HepG2 (cell line): ENCODE measurements around the gene NR1H2. TPM values are rescaled to one million over a fixed set of nuclear protein-coding genes. Genes with fewer than 3 reads are reported as not detected.

Experiments used
- CEBPB ChIP-seq: IDR thresholded peaks from 2 replicates; pipeline ENCODE4 v1.6.1; 2011; ENCODE audit warnings: low read depth, low read length, improper control_type of control experiment, borderline replicate concordance
- DRAP1 ChIP-seq: IDR thresholded peaks from 2 replicates; pipeline ENCODE4 v1.6.1; 2016; ENCODE audit warnings: missing genetic modification reagents, missing compliant biosample characterization
- FOXC1 ChIP-seq: sonication (generic); formaldehyde crosslinking; IDR thresholded peaks from 2 replicates; pipeline ENCODE4 v1.8.0; 2022; ENCODE audit warnings: mild to moderate bottlenecking, missing genetic modification reagents, borderline replicate concordance
- GABPA ChIP-seq, 2 experiments: IDR thresholded peaks; 2 replicates each; pipeline ENCODE4 v1.6.1; 2011 to 2016; ENCODE audit warnings: low read depth in 2 of 2, low read length in 1 of 2, missing biosample characterization in 1 of 2, missing genetic modification characterization in 1 of 2
- KAT8 ChIP-seq: IDR thresholded peaks from 2 replicates; pipeline ENCODE4 v1.6.1; 2016; ENCODE audit warnings: missing genetic modification reagents, missing compliant biosample characterization
- KDM5B ChIP-seq: sonication (generic); formaldehyde crosslinking; IDR thresholded peaks from 2 replicates; pipeline ENCODE4 v1.4.0; 2020; ENCODE audit warnings: missing genetic modification reagents, mild to moderate bottlenecking, borderline replicate concordance
- MEIS2 ChIP-seq: sonication (generic); formaldehyde crosslinking; IDR thresholded peaks from 2 replicates; pipeline ENCODE4 v1.9.0; 2021; ENCODE audit warnings: mild to moderate bottlenecking, missing genetic modification reagents
- MYNN ChIP-seq: sonication (generic); formaldehyde crosslinking; IDR thresholded peaks from 2 replicates; pipeline ENCODE4 v1.4.0; 2020; ENCODE audit warnings: mild to moderate bottlenecking, low read depth, missing genetic modification reagents
- PRMT3 ChIP-seq: sonication (generic); formaldehyde crosslinking; IDR thresholded peaks from 2 replicates; pipeline ENCODE4 v1.8.1; 2022; ENCODE audit warnings: low read depth, mild to moderate bottlenecking, moderate library complexity, missing genetic modification reagents, borderline replicate concordance
- RBM39 ChIP-seq: fragments of 200-400 bp; formaldehyde crosslinking; IDR thresholded peaks from one replicate; pipeline ENCODE4 v1.6.1; 2018; ENCODE audit warnings: antibody characterized with exemption, mild to moderate bottlenecking, low read depth, low read length; ENCODE audit not compliant: poor library complexity, severe bottlenecking
- RFXANK ChIP-seq: IDR thresholded peaks from 2 replicates; pipeline ENCODE4 v1.6.1; 2016
- SIX4 ChIP-seq: sonication (generic); formaldehyde crosslinking; IDR thresholded peaks from 2 replicates; pipeline ENCODE4 v1.4.0; 2020; ENCODE audit warnings: missing genetic modification reagents
- SKIL ChIP-seq: sonication (generic); formaldehyde crosslinking; IDR thresholded peaks from 2 replicates; pipeline ENCODE4 v1.8.0; 2022; ENCODE audit warnings: missing genetic modification reagents, mild to moderate bottlenecking, moderate library complexity, borderline replicate concordance
- SSRP1 ChIP-seq: IDR thresholded peaks from 2 replicates; pipeline ENCODE4 v1.6.1; 2016; ENCODE audit warnings: control low read depth
- ZBTB14 ChIP-seq: sonication (generic); formaldehyde crosslinking; IDR thresholded peaks from 2 replicates; pipeline ENCODE4 v1.4.0; 2020; ENCODE audit warnings: missing genetic modification reagents
- ZNF235 ChIP-seq: sonication (generic); formaldehyde crosslinking; IDR thresholded peaks from 2 replicates; pipeline ENCODE4 v1.8.1; 2023; ENCODE audit warnings: mild to moderate bottlenecking, missing genetic modification reagents, borderline replicate concordance
- ZNF275 ChIP-seq: sonication (generic); formaldehyde crosslinking; IDR thresholded peaks from 2 replicates; pipeline ENCODE4 v1.8.0; 2022; ENCODE audit warnings: missing genetic modification reagents, mild to moderate bottlenecking, inconsistent platforms, borderline replicate concordance
- ZNF331 ChIP-seq: sonication (generic); formaldehyde crosslinking; IDR thresholded peaks from 2 replicates; pipeline ENCODE4 v1.4.0; 2020; ENCODE audit warnings: missing genetic modification reagents
- ZNF44 ChIP-seq: sonication (generic); formaldehyde crosslinking; IDR thresholded peaks from 2 replicates; pipeline ENCODE4 v1.5.1; 2020; ENCODE audit warnings: mild to moderate bottlenecking, missing genetic modification reagents
- ZNF639 ChIP-seq: conservative IDR thresholded peaks from 2 replicates; pipeline ENCODE4 v1.6.1; 2018; ENCODE audit warnings: missing genetic modification reagents
- ZNF776 ChIP-seq: sonication (generic); formaldehyde crosslinking; IDR thresholded peaks from 2 replicates; pipeline ENCODE4 v1.4.0; 2020; ENCODE audit warnings: mild to moderate bottlenecking, missing genetic modification reagents
- ZNF790 ChIP-seq: sonication (generic); formaldehyde crosslinking; IDR thresholded peaks from 2 replicates; pipeline ENCODE4 v1.8.0; 2022; ENCODE audit warnings: missing genetic modification reagents, mild to moderate bottlenecking, borderline replicate concordance
- polyA plus RNA-seq, 8 experiments: library from polyadenylated mRNA; depleted of rRNA in 3 of 8; stranded (reverse) in 7 of 8; unstranded in 1 of 8; fragments of >200 nt; fragmentation: Illumina TruSeq in 4 of 8; extraction: Trizol in 4 of 8; gene quantifications; 2 replicates each; pipeline versions ENCODE4 v1.2.1 to v1.2.3, GENCODE V29; 2011 to 2016; ENCODE audit warnings: low read depth in 4 of 8, missing spikeins in 1 of 8, mixed read lengths in 1 of 8; ENCODE audit not compliant: insufficient read depth in 1 of 8
- total RNA-seq, 5 experiments: library from RNA; depleted of rRNA; stranded (reverse); fragments of >200 nt; fragmentation: Illumina TruSeq; extraction: Trizol; gene quantifications; 2 replicates each; pipeline ENCODE4 v1.2.3, GENCODE V29; 2016; ENCODE audit warnings: low read depth in 1 of 5

Gene NR1H2
- total and polyA plus RNA-seq, 2 of the 13 experiments (the other 11 are each of a cell fraction or from before 2014, with no cell fraction given): 10.3 to 13.5 TPM

- TF ChIP-seq SIX4: peak; percentile 71; the same call in 1 of the 2 replicates
- TF ChIP-seq ZNF44 (CRISPR knock-in tag): no peak
- 0 out of 2 replicates have a peak, but pooled peaks have one; percentile 52 for TF ChIP-seq ZNF790 (CRISPR knock-in tag)
- TF ChIP-seq GABPA (IDR thresholded peaks at IDR 0.05; ENCODE audit: low read depth, low read length): peak; percentile 99
- TF ChIP-seq GABPA (CRISPR knock-in tag; IDR thresholded peaks at IDR 0.05; ENCODE audit: low read depth): peak; percentile 100
- TF ChIP-seq KAT8 (CRISPR knock-in tag): peak; percentile 99
- peak; percentile 87 for TF ChIP-seq RBM39
- TF ChIP-seq ZNF331: peak; percentile 75
- no peak for TF ChIP-seq SKIL (CRISPR knock-in tag)
- TF ChIP-seq DRAP1 (CRISPR knock-in tag): no peak; the same call in 1 of the 2 replicates
- TF ChIP-seq MYNN (CRISPR knock-in tag): no peak
- 0 out of 2 replicates have a peak, but pooled peaks have one; percentile 18 for TF ChIP-seq SSRP1
- TF ChIP-seq ZBTB14 (CRISPR knock-in tag): peak; percentile 19; the same call in 1 of the 2 replicates
- TF ChIP-seq ZNF235 (CRISPR knock-in tag): no peak
- TF ChIP-seq CEBPB: peak; percentile 75; the same call in 1 of the 2 replicates
- peak; percentile 86 for TF ChIP-seq ZNF639
- TF ChIP-seq ZNF776 (CRISPR knock-in tag): no peak
- TF ChIP-seq RFXANK (CRISPR knock-in tag): peak; percentile 81; the same call in 1 of the 2 replicates
- peak; percentile 38; the same call in 1 of the 2 replicates for TF ChIP-seq KDM5B
- TF ChIP-seq ZNF275 (CRISPR knock-in tag): peak; percentile 86
- no peak for TF ChIP-seq PRMT3 (CRISPR knock-in tag)
- peak; percentile 62; the same call in 1 of the 2 replicates for TF ChIP-seq MEIS2 (CRISPR knock-in tag)
- peak; percentile 88 for TF ChIP-seq FOXC1 (CRISPR knock-in tag)
These were observed at the start of gene NR1H2 (continued) for GRCh38 chr19:50376166-50377050.
